PFSK-1 (cell line): Measurements from ENCODE around the gene HOXA13.

Experiments
- FOXP2 ChIP-seq: optimal IDR thresholded peaks from 2 replicates; pipeline ENCODE3; 2011; ENCODE audit warnings: borderline replicate concordance, control low read depth, inconsistent platforms; ENCODE audit not compliant: insufficient read depth; ENCODE audit errors: extremely low read length, extremely low read depth
- POLR2AphosphoS5 ChIP-seq: IDR thresholded peaks from 2 replicates; pipeline ENCODE4 v1.6.1; 2012; ENCODE audit warnings: low read depth, mild to moderate bottlenecking, control low read depth, low read length, moderate library complexity
- SIN3A ChIP-seq: IDR thresholded peaks from 2 replicates; pipeline ENCODE4 v1.6.1; 2012; ENCODE audit warnings: mild to moderate bottlenecking, low read length, moderate library complexity, borderline replicate concordance; ENCODE audit not compliant: insufficient read depth
- TAF1 ChIP-seq: IDR thresholded peaks from 2 replicates; pipeline ENCODE4 v1.6.1; 2012; ENCODE audit warnings: low read length, control low read depth, borderline replicate concordance; ENCODE audit not compliant: insufficient read depth
- TF ChIP-seq, protein P1 (sequence below), 2 experiments: IDR thresholded peaks; 2 replicates each; pipeline versions ENCODE4 v1.6.1 to v1.8.0; 2011 to 2012; ENCODE audit warnings: low read depth in 2 of 2, low read length in 2 of 2, control low read depth in 1 of 2, inconsistent platforms in 1 of 2, mild to moderate bottlenecking in 1 of 2, moderate library complexity in 1 of 2; ENCODE audit not compliant: insufficient read depth in 1 of 2

HOXA13 gene

GRCh38 chr7:27161214-27161720 lies 38.6 kb downstream of the HOXA13 start:
- TF ChIP-seq POLR2AphosphoS5 (no peak), TAF1 (no peak), SIN3A (no peak), FOXP2 (no peak)
- TF ChIP-seq, protein P1, sequence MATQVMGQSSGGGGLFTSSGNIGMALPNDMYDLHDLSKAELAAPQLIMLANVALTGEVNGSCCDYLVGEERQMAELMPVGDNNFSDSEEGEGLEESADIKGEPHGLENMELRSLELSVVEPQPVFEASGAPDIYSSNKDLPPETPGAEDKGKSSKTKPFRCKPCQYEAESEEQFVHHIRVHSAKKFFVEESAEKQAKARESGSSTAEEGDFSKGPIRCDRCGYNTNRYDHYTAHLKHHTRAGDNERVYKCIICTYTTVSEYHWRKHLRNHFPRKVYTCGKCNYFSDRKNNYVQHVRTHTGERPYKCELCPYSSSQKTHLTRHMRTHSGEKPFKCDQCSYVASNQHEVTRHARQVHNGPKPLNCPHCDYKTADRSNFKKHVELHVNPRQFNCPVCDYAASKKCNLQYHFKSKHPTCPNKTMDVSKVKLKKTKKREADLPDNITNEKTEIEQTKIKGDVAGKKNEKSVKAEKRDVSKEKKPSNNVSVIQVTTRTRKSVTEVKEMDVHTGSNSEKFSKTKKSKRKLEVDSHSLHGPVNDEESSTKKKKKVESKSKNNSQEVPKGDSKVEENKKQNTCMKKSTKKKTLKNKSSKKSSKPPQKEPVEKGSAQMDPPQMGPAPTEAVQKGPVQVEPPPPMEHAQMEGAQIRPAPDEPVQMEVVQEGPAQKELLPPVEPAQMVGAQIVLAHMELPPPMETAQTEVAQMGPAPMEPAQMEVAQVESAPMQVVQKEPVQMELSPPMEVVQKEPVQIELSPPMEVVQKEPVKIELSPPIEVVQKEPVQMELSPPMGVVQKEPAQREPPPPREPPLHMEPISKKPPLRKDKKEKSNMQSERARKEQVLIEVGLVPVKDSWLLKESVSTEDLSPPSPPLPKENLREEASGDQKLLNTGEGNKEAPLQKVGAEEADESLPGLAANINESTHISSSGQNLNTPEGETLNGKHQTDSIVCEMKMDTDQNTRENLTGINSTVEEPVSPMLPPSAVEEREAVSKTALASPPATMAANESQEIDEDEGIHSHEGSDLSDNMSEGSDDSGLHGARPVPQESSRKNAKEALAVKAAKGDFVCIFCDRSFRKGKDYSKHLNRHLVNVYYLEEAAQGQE (IDR thresholded peaks at IDR 0.05; ENCODE audit: insufficient read depth in 1 of 2, low read depth in 2 of 2, low read length in 2 of 2): no peak

- TF ChIP-seq FOXP2: peak; percentile 54
- no peak for TF ChIP-seq POLR2AphosphoS5
Observed at GRCh38 chr7:27160546-27161213, 39.2 kb downstream of the HOXA13 start.

DNA sequence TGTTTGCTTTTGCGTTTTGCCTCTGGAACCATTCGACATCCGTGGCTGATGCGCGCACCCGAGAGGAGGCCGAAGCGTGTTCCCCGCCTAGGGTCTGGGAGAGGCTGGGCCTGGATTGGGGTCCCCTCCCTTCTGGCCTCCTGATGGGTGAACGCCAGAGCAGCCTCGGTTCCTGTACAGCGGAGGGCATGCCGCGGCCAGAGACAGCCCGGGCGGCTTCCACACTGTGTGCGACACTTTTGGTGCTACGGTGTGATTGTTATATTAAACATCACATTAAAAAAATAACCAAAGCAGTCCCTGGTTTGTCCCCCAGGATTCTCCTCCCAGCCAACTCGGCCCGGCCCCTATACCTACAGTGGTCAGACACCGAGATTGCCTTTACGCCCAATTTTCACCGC lies 39.7 kb downstream of the HOXA13 start:
- TF ChIP-seq SIN3A (no peak), TAF1 (no peak), FOXP2 (no peak), POLR2AphosphoS5 (no peak)
- TF ChIP-seq, protein P1 (IDR thresholded peaks at IDR 0.05; ENCODE audit: insufficient read depth in 1 of 2, low read depth in 2 of 2, low read length in 2 of 2): no peak

DNA sequence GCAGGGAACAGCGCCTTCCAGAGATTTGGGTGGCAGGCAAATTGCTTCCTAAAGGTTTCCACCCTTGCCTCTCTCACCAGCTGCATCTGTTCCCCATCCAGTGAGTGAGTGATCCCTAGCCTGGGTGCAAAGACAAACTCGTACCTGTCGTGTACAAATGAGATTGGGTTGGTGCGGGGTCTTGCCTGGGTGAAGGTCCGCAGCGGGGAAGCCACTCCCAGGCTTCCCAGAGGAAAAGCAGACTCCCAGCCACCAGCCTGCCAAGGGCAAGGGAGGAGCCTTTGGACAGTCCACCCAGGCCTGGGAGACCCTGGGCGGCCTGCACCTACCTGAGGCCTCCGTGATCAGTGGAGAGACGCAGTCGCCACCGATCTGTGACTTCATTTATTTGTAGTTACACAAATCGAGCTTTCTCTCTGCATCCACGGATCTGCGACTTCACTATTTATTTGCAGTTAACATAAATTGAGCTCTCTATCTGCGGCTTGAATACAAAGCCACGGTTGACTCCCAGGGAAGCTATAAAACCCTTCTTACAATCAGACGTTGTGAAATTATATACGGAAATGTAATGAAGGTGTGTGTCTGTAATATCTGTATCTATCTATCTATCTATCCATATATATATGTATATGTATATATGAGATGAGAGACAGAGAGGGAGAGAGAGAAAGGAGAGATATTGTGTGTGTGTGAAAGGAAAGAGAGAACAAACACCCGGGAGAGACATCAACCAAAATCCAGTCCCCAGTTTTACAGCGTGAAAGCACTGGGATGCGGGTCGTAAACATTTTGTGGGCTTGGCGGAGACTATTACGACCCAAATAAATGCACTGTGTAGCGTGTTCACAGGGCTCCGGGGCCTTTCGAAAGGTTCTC lies 40.4 kb downstream of the HOXA13 start:
- TF ChIP-seq, protein P1 (IDR thresholded peaks at IDR 0.05; ENCODE audit: insufficient read depth in 1 of 2, low read depth in 2 of 2, low read length in 2 of 2): no peak
- TF ChIP-seq SIN3A (no peak), FOXP2 (no peak), TAF1 (no peak), POLR2AphosphoS5 (no peak)

DNA sequence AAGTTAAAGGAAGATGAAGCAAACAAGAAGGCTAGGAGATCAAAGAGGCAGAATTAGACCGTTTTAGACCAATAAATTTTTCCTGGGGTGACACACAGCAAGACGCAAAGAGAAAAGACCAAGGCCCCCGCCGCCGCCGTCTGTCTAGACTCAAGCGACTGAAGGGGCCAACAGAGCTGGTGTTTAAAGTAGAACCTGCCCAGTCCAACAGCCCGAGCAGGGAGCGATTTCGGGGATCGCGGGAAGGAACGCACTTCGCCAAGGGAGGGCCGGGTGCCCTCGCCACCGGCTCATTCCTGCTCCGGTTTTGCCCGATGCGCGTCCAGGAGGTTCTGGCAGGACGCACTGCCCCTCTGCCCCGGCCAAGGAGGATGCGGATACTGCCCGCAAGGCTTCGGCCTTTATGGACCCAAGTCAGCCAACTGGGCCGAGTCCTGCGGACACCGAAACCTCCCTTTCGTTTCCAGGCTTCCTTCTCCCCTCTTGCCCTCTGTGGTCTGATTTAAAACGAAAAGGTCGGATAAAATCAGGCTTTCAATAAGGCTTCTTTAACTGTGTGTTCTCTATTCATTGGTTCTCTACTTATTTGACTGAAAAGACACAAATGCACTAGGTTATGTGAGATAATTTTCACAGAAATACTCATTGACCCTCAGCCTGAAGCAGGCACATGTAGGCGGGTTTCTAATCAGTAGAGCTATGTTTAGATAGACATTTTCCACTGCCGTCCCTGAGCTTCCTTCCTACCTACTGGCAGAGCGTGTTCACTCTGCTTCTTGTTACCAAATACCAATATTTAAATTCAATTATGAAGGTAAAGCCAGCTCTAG lies 41.2 kb downstream of the HOXA13 start:
- no peak for TF ChIP-seq TAF1
- TF ChIP-seq POLR2AphosphoS5: no peak
- TF ChIP-seq, protein P1 (IDR thresholded peaks at IDR 0.05; ENCODE audit: insufficient read depth in 1 of 2, low read depth in 2 of 2, low read length in 2 of 2): no peak
- TF ChIP-seq FOXP2: no peak
- TF ChIP-seq SIN3A: no peak
